Suprapubic skin (tissue), 4 donors: ENCODE results near the gene SCAPER. TPM values are rescaled to one million over a fixed set of nuclear protein-coding genes. Genes with fewer than 3 reads are reported as not detected.

Experiments used
- DNase-seq, 2 donors: peaks; one replicate each; pipeline ENCODE4 v3.0.0-alpha.2; 2019; ENCODE audit warnings: low spot score in 2 of 2
- H3K27ac ChIP-seq: fragments of 200-600 bp; sonication (generic); one replicate; pipeline ENCODE4 v1.5.1; 2019
- H3K27me3 ChIP-seq: fragments of 200-600 bp; sonication (generic); one replicate; pipeline ENCODE4 v1.5.1; 2019
- H3K36me3 ChIP-seq: fragments of 200-600 bp; sonication (generic); one replicate; pipeline ENCODE4 v1.5.1; 2019
- H3K4me1 ChIP-seq: fragments of 200-600 bp; sonication (generic); one replicate; pipeline ENCODE4 v1.5.1; 2019
- H3K4me3 ChIP-seq: fragments of 200-600 bp; sonication (generic); one replicate; pipeline ENCODE4 v1.5.1; 2019; ENCODE audit warnings: mild to moderate bottlenecking
- H3K9me3 ChIP-seq: fragments of 200-600 bp; sonication (generic); one replicate; pipeline ENCODE4 v1.5.1; 2019
- CTCF ChIP-seq, 2 donors: fragments of 200-600 bp in 1 of 2; fragments of 450-650 bp in 1 of 2; sonication (generic) in 1 of 2; IDR thresholded peaks; one replicate each; pipeline ENCODE4 v1.5.1; 2016 to 2019; ENCODE audit warnings: antibody characterized with exemption in 2 of 2, mild to moderate bottlenecking in 1 of 2, moderate library complexity in 1 of 2
- EP300 ChIP-seq: sonication (generic); formaldehyde crosslinking; IDR thresholded peaks from one replicate; pipeline ENCODE4 v1.6.1; 2017; ENCODE audit warnings: antibody characterized with exemption
- POLR2A ChIP-seq, 2 donors: fragments of 450-650 bp; IDR thresholded peaks; one replicate each; pipeline ENCODE4 v1.6.1; 2017; ENCODE audit warnings: antibody characterized with exemption in 2 of 2, mild to moderate bottlenecking in 2 of 2, moderate library complexity in 2 of 2
- POLR2AphosphoS5 ChIP-seq, 3 donors: sonication (generic); formaldehyde crosslinking; IDR thresholded peaks; one replicate each; pipeline ENCODE4 v1.6.1; 2017; ENCODE audit warnings: antibody characterized with exemption in 3 of 3
- WGBS: methylation state at CpG from one replicate; pipeline ENCODE4 v1.1.5; 2018; 5-methylcytosine and 5-hydroxymethylcytosine counted together
- total RNA-seq, 4 donors: library from RNA; depleted of rRNA; stranded (reverse); fragments of >200 nt; gene quantifications; one replicate each; pipeline ENCODE4 v1.1.0, GENCODE V29; 2016

SCAPER gene
- total RNA-seq, 4 donors from 2014 or later = 26.3 to 61.4 (median 37.3) TPM

- no peak overlapping the region for H3K27ac ChIP-seq
- no peaks in the 10 kb centered on the region for H3K4me1 ChIP-seq
- H3K27me3 ChIP-seq = no peaks in the 10 kb centered on the region
- WGBS = 100% methylated on average over 3 of the region's 3 CpGs
- no peak for TF ChIP-seq POLR2AphosphoS5 (IDR thresholded peaks at IDR 0.05)
- DNase-seq = no peak
- no peak overlapping the region for H3K4me3 ChIP-seq
- H3K9me3 ChIP-seq = no peaks in the 10 kb centered on the region
- no peaks in the 10 kb centered on the region for H3K36me3 ChIP-seq
Observed at GRCh38 chr15:76480267-76480666, 424.9 kb downstream of the SCAPER start.

GRCh38 chr15:76470691-76471090, 434.4 kb downstream of the SCAPER start:
- no peak overlapping the region for H3K27ac ChIP-seq
- TF ChIP-seq POLR2AphosphoS5 (IDR thresholded peaks at IDR 0.05) = no peak
- TF ChIP-seq CTCF (IDR thresholded peaks at IDR 0.05) = no peak
- no peak for TF ChIP-seq EP300
- TF ChIP-seq POLR2A (IDR thresholded peaks at IDR 0.05) = no peak
- no peak for DNase-seq
- no peaks in the 10 kb centered on the region for H3K4me1 ChIP-seq
- no peaks in the 10 kb centered on the region for H3K36me3 ChIP-seq
- H3K4me3 ChIP-seq = no peak overlapping the region
- no peaks in the 10 kb centered on the region for H3K27me3 ChIP-seq
- H3K9me3 ChIP-seq = no peaks in the 10 kb centered on the region

- H3K27ac ChIP-seq = no peak overlapping the region
- no peak for TF ChIP-seq CTCF (IDR thresholded peaks at IDR 0.05)
- no peak for TF ChIP-seq POLR2AphosphoS5 (IDR thresholded peaks at IDR 0.05)
- no peak for TF ChIP-seq POLR2A (IDR thresholded peaks at IDR 0.05)
- TF ChIP-seq EP300 = no peak
- no peak overlapping the region for H3K4me3 ChIP-seq
- H3K4me1 ChIP-seq = no peaks in the 10 kb centered on the region
- no peak for DNase-seq
- H3K9me3 ChIP-seq = no peaks in the 10 kb centered on the region
- no peaks in the 10 kb centered on the region for H3K27me3 ChIP-seq
- no peaks in the 10 kb centered on the region for H3K36me3 ChIP-seq
- 100% methylated on average over 2 of the region's 2 CpGs for WGBS
Observed at GRCh38 chr15:76468722-76469121, 436.4 kb downstream of the SCAPER start.

- Histone ChIP-seq H3K9me3 (no peaks in the 10 kb centered on the region), H3K4me3 (no peak overlapping the region), H3K36me3 (no peaks in the 10 kb centered on the region), H3K27ac (no peak overlapping the region), H3K4me1 (no peaks in the 10 kb centered on the region), H3K27me3 (no peaks in the 10 kb centered on the region)
- DNase-seq = no peak
- WGBS = 72% methylated on average over 1 of the region's 1 CpG
- no peak for TF ChIP-seq POLR2A (IDR thresholded peaks at IDR 0.05)
Observed at GRCh38 chr15:76467136-76467535, 438.0 kb downstream of the SCAPER start.

- no peak for DNase-seq
- Histone ChIP-seq H3K4me3 (no peak overlapping the region), H3K27ac (no peak overlapping the region), H3K4me1 (no peaks in the 10 kb centered on the region), H3K27me3 (no peaks in the 10 kb centered on the region), H3K36me3 (no peaks in the 10 kb centered on the region), H3K9me3 (no peaks in the 10 kb centered on the region)
- 97% methylated on average over 1 of the region's 1 CpG for WGBS
- TF ChIP-seq CTCF (IDR thresholded peaks at IDR 0.05) (no peak), EP300 (no peak), POLR2AphosphoS5 (IDR thresholded peaks at IDR 0.05) (no peak), POLR2A (IDR thresholded peaks at IDR 0.05) (no peak)
Observed at GRCh38 chr15:76465728-76466127, 439.4 kb downstream of the SCAPER start.

- Histone ChIP-seq H3K9me3 (no peaks in the 10 kb centered on the region), H3K27me3 (no peaks in the 10 kb centered on the region), H3K27ac (no peak overlapping the region), H3K36me3 (no peaks in the 10 kb centered on the region), H3K4me3 (no peak overlapping the region), H3K4me1 (no peaks in the 10 kb centered on the region)
- 90% methylated on average over 2 of the region's 2 CpGs for WGBS
- TF ChIP-seq POLR2A (IDR thresholded peaks at IDR 0.05) = no peak
- no peak for TF ChIP-seq POLR2AphosphoS5 (IDR thresholded peaks at IDR 0.05)
- TF ChIP-seq CTCF (IDR thresholded peaks at IDR 0.05) = no peak
- no peak for TF ChIP-seq EP300
- DNase-seq = no peak
Observed at GRCh38 chr15:76464247-76464646, 440.9 kb downstream of the SCAPER start.
